ENCODE measurements around the gene DENND1A.
A peak's percentile ranks its signal among the peaks of the same experiment; 100 is the strongest.

Gene DENND1A

DNA sequence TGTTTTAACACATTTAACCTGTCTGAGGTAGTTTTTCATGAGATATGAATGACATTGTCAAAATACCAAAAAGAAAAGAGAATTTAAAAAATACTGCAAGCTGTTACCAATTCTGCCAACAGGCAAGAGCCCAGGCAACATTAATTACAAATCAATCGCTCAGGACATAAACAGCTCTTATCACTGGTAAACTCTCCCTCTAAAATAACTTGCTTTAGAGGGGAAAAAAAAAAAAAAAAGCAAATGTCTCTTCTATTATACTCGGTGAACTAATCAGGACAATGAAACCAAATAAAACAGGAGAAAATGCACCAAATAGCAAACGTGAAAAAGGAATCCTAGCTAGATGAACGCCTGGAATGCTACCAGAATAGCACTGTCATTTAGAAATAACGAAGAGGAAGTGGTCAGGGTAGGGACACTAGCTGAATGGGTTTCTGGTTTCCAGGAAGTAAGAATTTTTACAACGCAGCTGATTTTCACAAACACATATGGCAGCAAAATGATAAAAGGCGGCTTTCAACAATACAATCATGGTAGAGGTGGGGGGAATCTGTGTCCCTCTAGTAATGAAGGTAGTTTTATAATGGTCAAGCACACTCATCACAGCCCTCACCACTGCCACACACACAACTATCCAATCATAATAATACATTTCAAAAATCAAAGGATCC lies 94.9 kb downstream of the DENND1A start:
- no peaks in the 10 kb centered on the region for H3K9me3 ChIP-seq (ENCODE audit: insufficient read depth, low read depth, low read length)
- WGBS, result 63% methylated on average over 6 of the region's 7 CpGs
- H3K4me1 ChIP-seq (ENCODE audit: insufficient read depth, low read length), result peaks cover 47% of the 10 kb centered on the region
- no peaks in the 10 kb centered on the region for H3K27me3 ChIP-seq (ENCODE audit: insufficient read depth, low read length)
- H3K36me3 ChIP-seq (ENCODE audit: insufficient read depth, low read length), result no peaks in the 10 kb centered on the region
- no peak overlapping the region for H3K4me3 ChIP-seq (ENCODE audit: low read length)
- H3K27ac ChIP-seq (ENCODE audit: low read depth, low read length), result no peak overlapping the region; the same call in 1 of the 2 replicates
- no peak overlapping the region for H3K9ac ChIP-seq (ENCODE audit: low read depth, low read length)

DNA sequence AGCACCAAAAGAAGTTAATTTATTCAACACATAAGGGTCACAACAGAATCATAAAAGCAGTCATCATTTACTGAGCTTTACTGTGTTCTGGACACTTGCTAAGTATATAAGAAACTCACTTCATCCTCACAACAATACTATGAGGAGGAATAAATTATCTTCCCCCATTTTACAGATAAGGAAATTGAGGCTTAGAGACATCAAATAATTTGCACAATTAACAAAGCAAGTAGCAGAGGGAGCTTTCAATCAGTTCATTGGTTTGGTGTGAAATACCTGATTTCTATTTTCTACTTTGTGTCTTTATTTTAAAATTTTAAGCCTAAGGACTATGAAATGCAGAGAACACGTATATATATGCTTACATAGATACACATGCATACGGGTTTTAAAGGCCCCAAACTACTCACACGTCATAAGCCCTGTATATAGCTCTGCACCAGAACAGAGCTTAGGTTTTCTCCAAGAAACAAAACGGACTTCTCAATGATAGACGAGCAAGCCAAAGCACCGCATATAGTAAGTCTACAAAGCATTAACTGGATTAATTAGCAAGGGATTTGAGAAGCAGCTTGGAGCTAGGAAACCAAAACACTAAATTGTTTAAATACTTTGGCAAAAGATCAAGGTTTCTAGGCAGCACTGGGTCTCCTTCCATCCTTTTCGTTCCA lies 95.6 kb downstream of the DENND1A start:
- Histone ChIP-seq H3K4me1 (ENCODE audit: insufficient read depth, low read length) (peaks cover 40% of the 10 kb centered on the region), H3K9ac (ENCODE audit: low read depth, low read length) (no peak overlapping the region), H3K27ac (ENCODE audit: low read depth, low read length) (no peak overlapping the region; the same call in 1 of the 2 replicates), H3K27me3 (ENCODE audit: insufficient read depth, low read length) (no peaks in the 10 kb centered on the region), H3K36me3 (ENCODE audit: insufficient read depth, low read length) (no peaks in the 10 kb centered on the region), H3K9me3 (ENCODE audit: insufficient read depth, low read depth, low read length) (peaks cover 4% of the 10 kb centered on the region; the same call in 1 of the 2 replicates), H3K4me3 (ENCODE audit: low read length) (no peak overlapping the region)
- 82% methylated on average over 6 of the region's 7 CpGs for WGBS

DNA sequence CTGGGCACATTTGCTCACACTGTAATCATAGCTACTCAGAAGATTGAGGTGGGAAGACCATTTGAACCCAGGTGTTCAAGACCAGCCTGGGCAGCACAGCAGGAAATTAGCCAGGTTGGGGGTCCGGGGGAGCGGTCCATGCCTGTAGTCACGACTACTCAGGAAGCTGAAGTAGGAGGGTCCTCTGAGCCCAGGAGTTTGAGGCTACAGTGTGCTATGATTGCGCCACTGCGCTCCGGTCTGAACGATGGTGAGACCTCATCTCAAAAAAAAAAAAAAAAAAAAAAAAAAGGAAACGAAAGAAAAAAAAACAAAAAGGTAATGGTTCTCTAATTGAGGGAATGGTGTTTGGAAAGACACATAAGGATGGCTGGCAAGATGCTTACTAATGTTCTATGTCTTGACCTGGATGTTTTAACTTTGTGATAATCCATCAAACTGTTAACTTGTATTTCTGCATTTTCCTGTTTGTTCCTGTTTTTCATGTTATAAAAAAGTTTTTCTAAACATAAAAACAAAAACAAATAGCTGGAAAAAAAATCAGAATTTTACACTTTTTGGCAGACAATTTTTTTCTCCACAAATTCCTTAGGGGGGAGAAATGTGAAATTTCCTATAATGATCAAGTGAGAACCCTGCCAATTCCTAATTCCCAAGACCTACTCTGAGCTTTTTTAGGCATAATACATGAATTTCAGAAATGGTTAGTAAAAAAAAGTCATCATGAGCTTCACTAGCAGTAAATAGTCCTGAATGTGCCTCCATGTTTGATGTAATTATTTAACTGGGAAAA lies 96.9 kb downstream of the DENND1A start:
- Histone ChIP-seq H3K4me1 (ENCODE audit: insufficient read depth, low read length) (peaks cover 37% of the 10 kb centered on the region), H3K36me3 (ENCODE audit: insufficient read depth, low read length) (no peaks in the 10 kb centered on the region), H3K9ac (ENCODE audit: low read depth, low read length) (no peak overlapping the region), H3K9me3 (ENCODE audit: insufficient read depth, low read depth, low read length) (peaks cover 17% of the 10 kb centered on the region; the same call in 1 of the 2 replicates), H3K4me3 (ENCODE audit: low read length) (no peak overlapping the region), H3K27me3 (ENCODE audit: insufficient read depth, low read length) (no peaks in the 10 kb centered on the region), H3K27ac (ENCODE audit: low read depth, low read length) (no peak overlapping the region)
- WGBS, result 91% methylated on average over 8 of the region's 8 CpGs

DNA sequence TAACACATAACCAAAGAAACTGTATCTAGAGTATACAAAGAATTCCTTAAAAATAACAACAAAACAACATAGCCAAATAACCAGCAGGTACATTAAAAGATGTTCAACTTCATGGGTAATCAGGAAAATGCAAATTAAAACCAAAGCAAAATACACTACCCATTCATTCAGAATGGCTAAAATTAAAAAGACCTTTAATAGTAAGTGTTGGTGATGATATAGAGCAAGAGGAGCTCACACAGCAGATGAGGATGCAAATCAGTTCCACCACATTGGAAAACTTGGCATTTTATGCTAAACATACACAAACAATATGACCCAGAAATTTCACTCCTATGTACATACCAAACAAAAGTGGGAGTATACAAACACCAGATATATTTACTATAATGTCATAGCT lies 97.8 kb downstream of the DENND1A start:
- Histone ChIP-seq H3K4me1 (ENCODE audit: insufficient read depth, low read length) (peaks cover 34% of the 10 kb centered on the region), H3K27ac (ENCODE audit: low read depth, low read length) (no peak overlapping the region), H3K9me3 (ENCODE audit: insufficient read depth, low read depth, low read length) (peaks cover 25% of the 10 kb centered on the region; the same call in 1 of the 2 replicates)

DNA sequence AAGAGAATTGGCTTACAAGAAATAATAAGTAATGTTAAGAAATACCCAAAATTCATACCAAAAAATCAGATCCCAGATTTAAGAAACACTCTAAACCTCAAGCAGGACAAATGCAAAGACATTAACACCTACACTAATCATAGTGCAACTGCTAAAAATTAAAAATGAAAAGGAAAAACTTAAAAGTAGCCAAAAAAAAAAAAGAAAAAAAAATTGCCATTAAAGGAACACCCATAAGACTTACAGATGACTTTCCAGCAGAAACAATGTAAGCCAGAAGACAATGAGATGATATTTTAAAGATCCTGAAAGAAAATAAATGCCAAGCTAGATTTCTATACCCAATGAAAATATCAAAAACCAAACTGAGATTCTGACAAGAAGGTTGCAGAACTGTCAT lies 101.5 kb downstream of the DENND1A start:
- H3K27ac ChIP-seq (ENCODE audit: low read depth, low read length), result no peak overlapping the region
- H3K9me3 ChIP-seq (ENCODE audit: insufficient read depth, low read depth, low read length), result peaks cover 25% of the 10 kb centered on the region; the same call in 1 of the 2 replicates
- no peaks in the 10 kb centered on the region for H3K36me3 ChIP-seq (ENCODE audit: insufficient read depth, low read length)
- H3K27me3 ChIP-seq (ENCODE audit: insufficient read depth, low read length), result no peaks in the 10 kb centered on the region
- no peak overlapping the region for H3K9ac ChIP-seq (ENCODE audit: low read depth, low read length)
- H3K4me1 ChIP-seq (ENCODE audit: insufficient read depth, low read length), result peaks cover 10% of the 10 kb centered on the region
- no peak overlapping the region for H3K4me3 ChIP-seq (ENCODE audit: low read length)

More for the DNA sequence above, 97.8 kb downstream of the DENND1A start:
- H3K4me3 ChIP-seq (ENCODE audit: low read length), result no peak overlapping the region
- H3K36me3 ChIP-seq (ENCODE audit: insufficient read depth, low read length), result no peaks in the 10 kb centered on the region
- no peak overlapping the region for H3K9ac ChIP-seq (ENCODE audit: low read depth, low read length)
- no peaks in the 10 kb centered on the region for H3K27me3 ChIP-seq (ENCODE audit: insufficient read depth, low read length)

DNA sequence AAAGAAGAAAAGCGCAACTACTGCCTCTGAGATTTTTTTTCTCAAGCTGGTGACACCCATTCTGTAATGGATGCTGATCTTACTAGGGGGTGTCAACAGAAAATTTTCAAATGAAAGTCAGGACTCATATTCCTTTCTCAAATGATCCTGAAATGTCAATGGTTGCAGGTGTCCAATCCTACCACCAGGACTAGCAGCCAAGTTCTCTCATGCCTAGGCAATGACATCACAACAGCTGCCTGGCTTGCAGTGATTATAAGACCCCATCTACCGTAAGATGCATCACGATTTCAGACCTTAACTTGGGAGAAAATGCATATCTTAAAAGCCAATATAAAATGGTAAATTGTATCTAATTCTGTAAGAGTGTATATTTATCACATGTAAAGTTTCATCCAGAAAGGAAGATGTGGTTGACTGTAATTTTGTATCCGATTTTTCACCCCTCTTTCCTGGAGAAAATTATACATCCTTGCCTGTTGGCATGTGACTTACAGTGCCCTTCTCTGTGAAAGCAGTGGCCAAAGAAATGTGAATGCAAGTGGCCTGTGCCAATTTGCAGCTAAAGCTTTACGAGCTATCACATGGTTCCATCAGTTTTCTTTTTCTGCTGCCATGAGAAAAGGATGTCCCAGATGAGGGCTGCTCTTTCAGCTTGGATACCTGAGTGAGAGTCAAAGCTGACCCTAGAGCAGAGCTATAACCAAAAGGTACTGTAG lies 104.4 kb downstream of the DENND1A start:
- H3K4me1 ChIP-seq (ENCODE audit: insufficient read depth, low read length), result peaks cover 10% of the 10 kb centered on the region; the same call in 1 of the 2 replicates
- H3K9ac ChIP-seq (ENCODE audit: low read depth, low read length), result no peak overlapping the region
- WGBS, result 91% methylated on average over 5 of the region's 5 CpGs
- no peaks in the 10 kb centered on the region for H3K36me3 ChIP-seq (ENCODE audit: insufficient read depth, low read length)
- no peak overlapping the region for H3K4me3 ChIP-seq (ENCODE audit: low read length)
- H3K27ac ChIP-seq (ENCODE audit: low read depth, low read length), result 0 out of 2 replicates have a peak overlapping the region, but pooled peaks have one; percentile 21
- peaks cover 25% of the 10 kb centered on the region; the same call in 1 of the 2 replicates for H3K9me3 ChIP-seq (ENCODE audit: insufficient read depth, low read depth, low read length)
- H3K27me3 ChIP-seq (ENCODE audit: insufficient read depth, low read length), result no peaks in the 10 kb centered on the region

DNA sequence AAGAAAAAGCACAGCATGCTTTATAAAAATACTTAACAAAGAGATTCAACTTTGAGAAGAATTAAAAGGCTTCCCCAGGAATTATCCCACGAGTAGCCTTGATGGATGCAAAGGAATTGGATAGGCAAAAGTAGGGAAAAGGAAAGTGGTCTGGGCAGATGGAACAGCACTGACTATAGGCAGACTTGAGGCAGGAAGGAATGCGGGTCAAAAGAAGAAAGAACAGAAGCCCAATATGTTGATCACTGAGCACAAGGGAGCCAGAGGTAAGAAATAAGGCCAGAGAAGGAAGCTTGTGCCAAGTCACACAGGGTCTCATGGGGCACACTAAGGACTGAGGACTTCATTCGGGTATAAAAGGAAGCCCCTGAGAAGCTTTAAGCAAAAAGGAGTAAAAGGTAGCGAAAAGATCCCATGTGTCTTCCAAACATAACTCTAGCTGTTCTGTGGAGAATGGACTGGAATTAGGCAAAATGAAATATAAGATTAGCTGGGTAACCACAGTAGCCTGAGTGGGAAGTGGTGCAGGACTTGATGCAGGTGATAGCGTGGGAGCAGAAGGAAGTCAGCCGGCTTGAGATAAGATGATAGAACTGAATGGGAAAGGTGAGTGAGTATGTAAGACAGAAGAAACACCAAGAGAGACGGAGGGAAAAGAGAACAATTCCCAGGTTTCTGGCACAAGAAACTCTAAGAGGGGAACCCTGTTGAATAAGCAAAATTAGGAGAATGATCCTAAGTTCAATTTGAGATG lies 106.6 kb downstream of the DENND1A start:
- Histone ChIP-seq H3K9ac (ENCODE audit: low read depth, low read length) (no peak overlapping the region), H3K27ac (ENCODE audit: low read depth, low read length) (no peak overlapping the region), H3K4me3 (ENCODE audit: low read length) (no peak overlapping the region), H3K9me3 (ENCODE audit: insufficient read depth, low read depth, low read length) (peaks cover 11% of the 10 kb centered on the region; the same call in 1 of the 2 replicates), H3K4me1 (ENCODE audit: insufficient read depth, low read length) (peaks cover 10% of the 10 kb centered on the region; the same call in 1 of the 2 replicates), H3K36me3 (ENCODE audit: insufficient read depth, low read length) (no peaks in the 10 kb centered on the region), H3K27me3 (ENCODE audit: insufficient read depth, low read length) (no peaks in the 10 kb centered on the region)
- WGBS, result 87% methylated on average over 7 of the region's 7 CpGs

DNA sequence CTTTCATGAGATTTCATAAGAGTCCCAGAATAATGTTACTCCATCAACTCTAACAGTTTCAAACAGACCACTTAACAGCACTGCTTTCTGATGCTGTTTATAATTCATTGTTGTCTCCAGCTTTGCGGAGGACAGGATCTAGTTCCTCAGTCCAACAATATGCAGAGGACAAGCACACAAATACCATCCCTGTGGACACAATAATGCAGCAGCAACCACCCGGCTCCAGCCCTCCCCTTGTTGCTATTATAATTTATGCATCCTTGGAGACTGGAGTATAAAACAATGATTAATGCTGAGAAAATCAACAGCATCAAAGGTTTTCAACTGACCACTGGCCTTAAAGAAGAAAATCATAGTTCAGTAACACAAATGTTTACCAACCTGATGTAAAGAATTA lies 108.3 kb downstream of the DENND1A start:
- Histone ChIP-seq H3K36me3 (ENCODE audit: insufficient read depth, low read length) (no peaks in the 10 kb centered on the region), H3K27ac (ENCODE audit: low read depth, low read length) (no peak overlapping the region), H3K4me1 (ENCODE audit: insufficient read depth, low read length) (peaks cover 18% of the 10 kb centered on the region), H3K4me3 (ENCODE audit: low read length) (no peak overlapping the region), H3K27me3 (ENCODE audit: insufficient read depth, low read length) (no peaks in the 10 kb centered on the region), H3K9me3 (ENCODE audit: insufficient read depth, low read depth, low read length) (no peaks in the 10 kb centered on the region), H3K9ac (ENCODE audit: low read depth, low read length) (no peak overlapping the region)
- 100% methylated on average over 1 of the region's 2 CpGs for WGBS

DNA sequence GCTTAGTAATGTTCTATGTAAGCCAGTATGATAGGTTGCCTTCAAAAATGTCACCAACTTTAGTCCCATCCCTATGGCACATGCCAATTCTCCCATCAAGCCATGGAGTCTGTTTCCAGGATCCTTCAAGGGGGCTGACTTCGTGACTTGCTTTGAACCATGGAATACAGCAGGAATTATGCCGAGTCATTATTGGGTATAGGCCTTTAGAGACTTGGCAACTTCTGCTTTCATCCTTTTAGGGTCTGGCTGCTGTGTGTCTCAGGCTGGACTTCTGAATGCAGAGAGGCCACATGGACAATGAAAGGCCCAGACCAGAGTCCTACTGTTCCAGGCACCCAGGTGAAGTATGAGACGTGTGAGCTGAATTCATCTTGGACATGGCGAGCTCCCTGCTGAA lies 109.8 kb downstream of the DENND1A start:
- no peaks in the 10 kb centered on the region for H3K36me3 ChIP-seq (ENCODE audit: insufficient read depth, low read length)
- H3K9me3 ChIP-seq (ENCODE audit: insufficient read depth, low read depth, low read length), result no peaks in the 10 kb centered on the region
- WGBS, result 96% methylated on average over 4 of the region's 4 CpGs
- no peak overlapping the region for H3K27ac ChIP-seq (ENCODE audit: low read depth, low read length)
- no peak overlapping the region for H3K4me3 ChIP-seq (ENCODE audit: low read length)
- H3K9ac ChIP-seq (ENCODE audit: low read depth, low read length), result no peak overlapping the region
- H3K4me1 ChIP-seq (ENCODE audit: insufficient read depth, low read length), result peaks cover 17% of the 10 kb centered on the region
- no peaks in the 10 kb centered on the region for H3K27me3 ChIP-seq (ENCODE audit: insufficient read depth, low read length)

DNA sequence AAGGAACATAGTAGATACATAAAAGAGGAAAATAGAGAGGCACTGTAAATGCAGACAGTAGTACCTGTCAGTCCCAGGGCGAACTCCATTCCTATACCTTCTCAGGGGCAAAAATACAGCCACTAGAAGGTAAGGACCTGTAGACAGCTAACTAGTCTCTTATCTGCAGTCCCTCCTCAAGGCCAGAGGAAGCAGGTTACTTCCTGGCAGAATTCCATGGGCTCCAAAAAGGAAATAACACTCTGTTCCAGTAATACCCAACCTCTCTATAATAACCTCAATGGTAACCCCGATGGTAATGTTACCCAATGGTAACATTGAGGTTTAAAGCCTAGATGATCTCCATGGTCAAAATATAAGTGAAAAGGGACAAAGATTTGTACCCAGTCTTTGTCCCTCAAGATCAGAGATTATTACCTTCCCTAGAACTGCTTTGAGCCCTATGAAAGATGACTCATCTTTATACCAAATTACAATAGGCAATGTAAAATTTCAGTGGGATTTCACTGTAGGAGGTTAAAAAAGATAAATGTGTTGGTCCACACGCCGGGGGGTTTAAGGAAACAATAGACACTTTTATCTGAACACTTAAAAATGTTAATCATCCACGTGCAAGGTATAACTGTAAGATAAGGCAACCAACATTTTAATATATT lies 113.0 kb downstream of the DENND1A start:
- peak overlapping the region; percentile 2; the same call in 1 of the 2 replicates for H3K27ac ChIP-seq (ENCODE audit: low read depth, low read length)
- no peak overlapping the region for H3K9ac ChIP-seq (ENCODE audit: low read depth, low read length)
- H3K4me3 ChIP-seq (ENCODE audit: low read length), result no peak overlapping the region
- peaks cover 14% of the 10 kb centered on the region for H3K4me1 ChIP-seq (ENCODE audit: insufficient read depth, low read length)
- H3K9me3 ChIP-seq (ENCODE audit: insufficient read depth, low read depth, low read length), result no peaks in the 10 kb centered on the region
- 92% methylated on average over 2 of the region's 5 CpGs for WGBS
- no peaks in the 10 kb centered on the region for H3K27me3 ChIP-seq (ENCODE audit: insufficient read depth, low read length)
- H3K36me3 ChIP-seq (ENCODE audit: insufficient read depth, low read length), result no peaks in the 10 kb centered on the region
